ENCODE results near the gene TFDP2.

DNA sequence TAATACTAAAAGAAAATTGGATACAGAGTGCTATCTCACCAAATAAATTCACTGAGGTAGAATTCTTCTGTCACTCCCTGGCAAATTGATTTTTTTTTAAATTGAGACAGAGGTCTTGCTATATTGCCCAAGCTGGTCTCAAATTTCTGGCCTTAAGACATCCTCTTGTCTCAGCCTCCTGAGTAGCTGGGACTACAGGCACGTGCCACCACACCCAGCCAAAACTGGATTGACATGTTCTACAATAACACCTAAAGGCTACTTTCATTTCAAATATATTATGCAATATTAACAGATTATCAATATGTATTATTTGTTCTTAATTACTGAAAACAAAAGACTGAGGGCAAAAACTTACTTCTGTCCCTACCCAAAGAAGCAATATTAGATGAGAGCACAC, 36.7 kb downstream of the TFDP2 start:
- TF ChIP-seq CTCF (IDR thresholded peaks at IDR 0.05) (no peak), POLR2A (IDR thresholded peaks at IDR 0.05) (no peak)
